Activated CD4-positive, alpha-beta T cell treated with anti-CD3 and anti-CD28 coated beads, Interleukin-2, amount 10 ng/mL, durations not matched to agents 7 days and 5 days (primary cell): ENCODE data around the gene SLC29A3. TPM values are rescaled to one million over a fixed set of nuclear protein-coding genes. Genes with fewer than 3 reads are reported as not detected.

Experiments used
- CTCF ChIA-PET: fragments of 350-600 bp; sonication (Branson Sonifier 250); formaldehyde crosslinking; loops from one replicate; lab custom pipeline; 2021; ENCODE audit warnings: antibody characterized with exemption; lab: Charles Lee
- POLR2A ChIA-PET: fragments of 350-600 bp; sonication (Branson Sonifier 250); formaldehyde crosslinking; loops from one replicate; lab custom pipeline; 2021; ENCODE audit warnings: antibody characterized with exemption; lab: Charles Lee
- DNase-seq: peaks from one replicate; pipeline ENCODE4 v3.0.0-alpha.2; 2020
- H3K27ac Mint-ChIP-seq: one replicate; pipeline ENCODE4 v1.8.0; 2021; ENCODE audit warnings: mild to moderate bottlenecking, moderate library complexity, mixed read lengths
- H3K27me3 Mint-ChIP-seq: one replicate; pipeline ENCODE4 v1.8.0; 2021; ENCODE audit warnings: mixed read lengths
- H3K36me3 Mint-ChIP-seq: one replicate; pipeline ENCODE4 v1.8.0; 2021; ENCODE audit warnings: low read depth, mixed read lengths
- H3K4me1 Mint-ChIP-seq: one replicate; pipeline ENCODE4 v1.8.0; 2021; ENCODE audit warnings: mixed read lengths
- H3K4me3 Mint-ChIP-seq: one replicate; pipeline ENCODE4 v1.8.0; 2021; ENCODE audit warnings: mild to moderate bottlenecking, moderate library complexity, mixed read lengths
- H3K9me3 Mint-ChIP-seq: one replicate; pipeline ENCODE4 v1.8.0; 2021; ENCODE audit warnings: mixed read lengths
- total RNA-seq, 2 experiments: library from RNA; stranded (reverse); gene quantifications; one replicate each; pipeline ENCODE4 v1.2.3, GENCODE V29; 2021

Gene SLC29A3
- total RNA-seq, 2 experiments from 2014 or later = 2.4 to 3.4 TPM

DNA sequence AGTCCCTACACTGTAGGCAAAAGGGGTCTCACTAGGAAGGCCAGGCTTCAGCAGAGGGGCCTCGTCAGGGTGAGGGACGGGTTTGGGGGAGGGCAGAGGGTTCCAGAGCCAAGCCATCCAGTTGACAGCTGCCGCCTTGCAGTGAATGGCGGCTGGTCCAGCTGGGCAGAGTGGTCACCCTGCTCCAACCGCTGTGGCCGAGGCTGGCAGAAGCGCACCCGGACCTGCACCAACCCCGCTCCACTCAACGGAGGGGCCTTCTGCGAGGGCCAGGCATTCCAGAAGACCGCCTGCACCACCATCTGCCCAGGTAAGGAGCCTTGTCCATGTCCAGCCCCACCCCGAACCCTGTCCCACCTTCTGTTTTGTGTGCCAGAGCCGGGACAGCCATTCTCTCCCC lies 31.6 kb upstream of the SLC29A3 start:
- H3K27me3 Mint-ChIP-seq = no peaks in the 10 kb centered on the region
- CTCF ChIA-PET = interaction anchor here (1.3 to 3.5 kb wide), 2 partner anchors 8 to 17 kb away, joined by 3 to 13 read pairs; no protein-coding TSS in a partner anchor
- POLR2A ChIA-PET = no interaction called here
- no peak for DNase-seq
- H3K36me3 Mint-ChIP-seq = no peaks in the 10 kb centered on the region
- H3K27ac Mint-ChIP-seq = no peak overlapping the region
- H3K4me3 Mint-ChIP-seq = no peak overlapping the region
- no peaks in the 10 kb centered on the region for H3K9me3 Mint-ChIP-seq
- H3K4me1 Mint-ChIP-seq = no peaks in the 10 kb centered on the region

DNA sequence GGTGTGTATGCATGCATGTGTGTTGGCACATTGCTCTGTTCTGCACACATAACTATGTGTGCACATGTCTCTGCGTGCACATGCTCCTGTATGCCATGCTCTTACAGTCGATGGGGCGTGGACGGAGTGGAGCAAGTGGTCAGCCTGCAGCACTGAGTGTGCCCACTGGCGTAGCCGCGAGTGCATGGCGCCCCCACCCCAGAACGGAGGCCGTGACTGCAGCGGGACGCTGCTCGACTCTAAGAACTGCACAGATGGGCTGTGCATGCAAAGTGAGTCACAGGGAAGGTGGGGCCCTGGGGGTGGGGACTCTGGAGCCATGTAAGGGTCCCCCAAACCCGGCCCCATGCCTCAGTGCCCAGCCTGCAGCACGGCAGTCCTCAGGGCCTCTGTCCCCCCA lies 30.6 kb upstream of the SLC29A3 start:
- Mint-ChIP-seq H3K36me3 (no peaks in the 10 kb centered on the region), H3K27ac (no peak overlapping the region), H3K27me3 (no peaks in the 10 kb centered on the region), H3K4me1 (no peaks in the 10 kb centered on the region), H3K4me3 (no peak overlapping the region), H3K9me3 (no peaks in the 10 kb centered on the region)
- no peak for DNase-seq
- POLR2A ChIA-PET = no interaction called here
- CTCF ChIA-PET = no interaction called here

- Mint-ChIP-seq H3K27ac (no peak overlapping the region), H3K9me3 (no peaks in the 10 kb centered on the region), H3K36me3 (no peaks in the 10 kb centered on the region), H3K4me1 (no peaks in the 10 kb centered on the region), H3K4me3 (no peak overlapping the region), H3K27me3 (no peaks in the 10 kb centered on the region)
- ChIA-PET POLR2A (no interaction called here), CTCF (no interaction called here)
- DNase-seq = no peak
These were observed 29.5 kb upstream of the SLC29A3 start for GRCh38 chr10:71289421-71290130.

DNA sequence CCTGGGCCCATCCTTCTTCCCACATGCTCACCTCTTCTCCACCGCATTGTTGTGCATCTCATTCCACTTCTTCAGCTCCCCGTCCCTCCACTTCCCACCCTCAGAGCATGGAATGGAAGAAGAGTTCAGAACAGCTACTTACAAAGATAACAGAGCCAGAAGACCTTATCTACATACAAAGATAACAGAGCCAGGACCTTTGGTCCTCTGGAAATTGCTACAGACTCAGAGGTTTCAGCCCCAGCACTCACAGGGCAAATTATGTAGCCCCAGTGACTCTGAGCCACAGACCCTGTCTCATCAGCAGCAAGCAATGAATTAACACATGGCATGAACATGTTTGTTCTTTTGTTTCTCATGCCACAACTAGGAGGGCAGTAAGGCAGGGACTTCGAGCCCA lies 28.7 kb upstream of the SLC29A3 start:
- no peak for DNase-seq
- no peak overlapping the region for H3K27ac Mint-ChIP-seq
- ChIA-PET POLR2A (no interaction called here), CTCF (no interaction called here)
- H3K4me3 Mint-ChIP-seq = no peak overlapping the region
- no peaks in the 10 kb centered on the region for H3K27me3 Mint-ChIP-seq
- no peaks in the 10 kb centered on the region for H3K36me3 Mint-ChIP-seq
- H3K9me3 Mint-ChIP-seq = no peaks in the 10 kb centered on the region
- H3K4me1 Mint-ChIP-seq = no peaks in the 10 kb centered on the region

- Mint-ChIP-seq H3K36me3 (no peaks in the 10 kb centered on the region), H3K27ac (no peak overlapping the region), H3K27me3 (no peaks in the 10 kb centered on the region), H3K9me3 (no peaks in the 10 kb centered on the region), H3K4me3 (no peak overlapping the region), H3K4me1 (no peaks in the 10 kb centered on the region)
- ChIA-PET CTCF (no interaction called here), POLR2A (no interaction called here)
- no peak for DNase-seq
These were observed 28.1 kb upstream of the SLC29A3 start for GRCh38 chr10:71290806-71291527.

GRCh38 chr10:71291528-71291900 lies 27.5 kb upstream of the SLC29A3 start:
- no peak overlapping the region for H3K27ac Mint-ChIP-seq
- POLR2A ChIA-PET = no interaction called here
- H3K27me3 Mint-ChIP-seq = no peaks in the 10 kb centered on the region
- CTCF ChIA-PET = interaction anchor here (1.3 kb wide), 1 partner anchor 14 kb away, joined by 3 read pairs; no protein-coding TSS in a partner anchor
- H3K4me1 Mint-ChIP-seq = no peaks in the 10 kb centered on the region
- no peak for DNase-seq
- no peak overlapping the region for H3K4me3 Mint-ChIP-seq
- H3K9me3 Mint-ChIP-seq = no peaks in the 10 kb centered on the region
- no peaks in the 10 kb centered on the region for H3K36me3 Mint-ChIP-seq

- no peak overlapping the region for H3K4me3 Mint-ChIP-seq
- no peaks in the 10 kb centered on the region for H3K36me3 Mint-ChIP-seq
- no peak overlapping the region for H3K27ac Mint-ChIP-seq
- no peaks in the 10 kb centered on the region for H3K27me3 Mint-ChIP-seq
- H3K4me1 Mint-ChIP-seq = no peaks in the 10 kb centered on the region
- no peak for DNase-seq
- ChIA-PET POLR2A (no interaction called here), CTCF (interaction anchor here (0.8 to 1.3 kb wide), 4 partner anchors 10 to 216 kb away, joined by 3 to 4 read pairs (median 3); no protein-coding TSS in a partner anchor)
- no peaks in the 10 kb centered on the region for H3K9me3 Mint-ChIP-seq
These were observed 26.2 kb upstream of the SLC29A3 start for GRCh38 chr10:71292624-71293445.

GRCh38 chr10:71293446-71294084 lies 25.5 kb upstream of the SLC29A3 start:
- ChIA-PET POLR2A (no interaction called here), CTCF (interaction anchor here (0.8 to 1.2 kb wide), 4 partner anchors 8 to 216 kb away, joined by 3 to 4 read pairs (median 3); no protein-coding TSS in a partner anchor)
- H3K36me3 Mint-ChIP-seq = no peaks in the 10 kb centered on the region
- no peak overlapping the region for H3K4me3 Mint-ChIP-seq
- H3K9me3 Mint-ChIP-seq = no peaks in the 10 kb centered on the region
- no peak for DNase-seq
- H3K4me1 Mint-ChIP-seq = no peaks in the 10 kb centered on the region
- no peaks in the 10 kb centered on the region for H3K27me3 Mint-ChIP-seq
- H3K27ac Mint-ChIP-seq = no peak overlapping the region

GRCh38 chr10:71294091-71294561 lies 24.9 kb upstream of the SLC29A3 start:
- Mint-ChIP-seq H3K36me3 (no peaks in the 10 kb centered on the region), H3K27ac (no peak overlapping the region), H3K9me3 (no peaks in the 10 kb centered on the region), H3K4me1 (no peaks in the 10 kb centered on the region), H3K4me3 (no peak overlapping the region), H3K27me3 (no peaks in the 10 kb centered on the region)
- ChIA-PET POLR2A (no interaction called here), CTCF (interaction anchor here (0.9 to 1.2 kb wide), 2 partner anchors 9 to 215 kb away, joined by 3 to 4 read pairs; no protein-coding TSS in a partner anchor)
- no peak for DNase-seq

GRCh38 chr10:71294856-71295255 lies 24.2 kb upstream of the SLC29A3 start:
- no peaks in the 10 kb centered on the region for H3K9me3 Mint-ChIP-seq
- POLR2A ChIA-PET = no interaction called here
- no peak for DNase-seq
- H3K36me3 Mint-ChIP-seq = no peaks in the 10 kb centered on the region
- no peak overlapping the region for H3K27ac Mint-ChIP-seq
- H3K4me1 Mint-ChIP-seq = peaks cover 5% of the 10 kb centered on the region
- no peak overlapping the region for H3K4me3 Mint-ChIP-seq
- H3K27me3 Mint-ChIP-seq = peaks cover 5% of the 10 kb centered on the region
- CTCF ChIA-PET = no interaction called here

GRCh38 chr10:71295641-71296040 lies 23.4 kb upstream of the SLC29A3 start:
- H3K27ac Mint-ChIP-seq = no peak overlapping the region
- H3K27me3 Mint-ChIP-seq = peaks cover 5% of the 10 kb centered on the region
- no peaks in the 10 kb centered on the region for H3K36me3 Mint-ChIP-seq
- ChIA-PET POLR2A (no interaction called here), CTCF (interaction anchor here (0.9 to 1.0 kb wide), 2 partner anchors 8 to 14 kb away, joined by 3 read pairs; no protein-coding TSS in a partner anchor)
- no peak for DNase-seq
- no peak overlapping the region for H3K4me3 Mint-ChIP-seq
- no peaks in the 10 kb centered on the region for H3K9me3 Mint-ChIP-seq
- peaks cover 6% of the 10 kb centered on the region for H3K4me1 Mint-ChIP-seq

DNA sequence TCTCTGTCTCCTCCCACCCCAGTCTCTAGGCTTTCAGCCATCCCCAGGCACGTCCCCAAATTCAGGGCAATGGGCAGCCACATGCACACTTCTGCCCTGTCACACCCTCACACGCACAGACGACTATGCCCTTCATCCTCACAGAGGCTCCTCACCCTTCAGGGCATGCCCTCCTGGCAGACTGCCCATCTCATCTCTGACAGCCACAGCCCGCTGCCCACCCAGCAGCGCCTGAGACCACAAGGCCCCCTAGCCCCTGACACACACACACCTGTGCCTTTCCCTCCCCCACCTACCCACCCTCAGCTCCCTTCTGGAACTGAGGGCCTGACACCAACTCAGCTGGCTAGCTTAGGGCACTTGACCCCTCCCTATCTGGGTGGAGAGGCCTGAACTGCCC lies 23.0 kb upstream of the SLC29A3 start:
- no peaks in the 10 kb centered on the region for H3K9me3 Mint-ChIP-seq

More for the DNA sequence above, 23.0 kb upstream of the SLC29A3 start:
- Mint-ChIP-seq H3K4me3 (no peak overlapping the region), H3K36me3 (no peaks in the 10 kb centered on the region), H3K4me1 (peaks cover 6% of the 10 kb centered on the region), H3K27me3 (peaks cover 5% of the 10 kb centered on the region), H3K27ac (no peak overlapping the region)
- ChIA-PET POLR2A (no interaction called here), CTCF (interaction anchor here (0.9 to 1.7 kb wide), 3 partner anchors 9 to 13 kb away, joined by 3 to 5 read pairs (median 3); no protein-coding TSS in a partner anchor)
- DNase-seq = no peak
